Keratinocyte (primary cell): ENCODE data around the gene MSI2. TPM values are rescaled to one million over a fixed set of nuclear protein-coding genes. Genes with fewer than 3 reads are reported as not detected.

Source experiments
- DNase-seq: peaks from one replicate; pipeline ENCODE4 v3.0.0-alpha.2; 2011; ENCODE audit warnings: low read depth, missing footprints, low spot score
- FAIRE-seq: peaks from 2 replicates; lab custom pipeline; 2011; peaks lifted over from hg19 to GRCh38; lab: Jason Lieb, UNC
- H2AFZ ChIP-seq: 2 replicates; pipeline ENCODE4 v1.6.0; 2012; ENCODE audit warnings: low read length, control low read depth, inconsistent platforms; ENCODE audit not compliant: control insufficient read depth
- H3K27ac ChIP-seq: 2 replicates; pipeline ENCODE4 v1.5.1; 2011; ENCODE audit warnings: low read length; ENCODE audit not compliant: control insufficient read depth, insufficient read depth
- H3K27me3 ChIP-seq: 3 replicates; pipeline ENCODE4 v1.6.0; 2011; ENCODE audit warnings: low read length; ENCODE audit not compliant: control insufficient read depth, insufficient read depth; ENCODE audit errors: extremely low read depth
- H3K36me3 ChIP-seq, 2 experiments: 2 replicates in 1 of 2; 3 replicates in 1 of 2; pipeline ENCODE4 v1.5.1; 2011; ENCODE audit warnings: low read length in 2 of 2, mild to moderate bottlenecking in 1 of 2; ENCODE audit not compliant: control insufficient read depth in 2 of 2, insufficient read depth in 2 of 2; ENCODE audit errors: extremely low read depth in 1 of 2
- H3K4me1 ChIP-seq: 3 replicates; pipeline ENCODE4 v1.5.1; 2011; ENCODE audit warnings: low read length; ENCODE audit not compliant: control insufficient read depth, insufficient read depth; ENCODE audit errors: extremely low read depth
- H3K4me2 ChIP-seq: 3 replicates; pipeline ENCODE4 v1.6.0; 2011; ENCODE audit warnings: low read depth, low read length; ENCODE audit not compliant: control insufficient read depth, insufficient read depth; ENCODE audit errors: extremely low read depth
- H3K4me3 ChIP-seq, 3 experiments: fragments of 200-600 bp in 1 of 3; sonication (generic) in 1 of 3; 2 replicates in 2 of 3; 3 replicates in 1 of 3; pipeline ENCODE4 v1.5.1; 2011 to 2016; ENCODE audit warnings: low read length in 3 of 3, mild to moderate bottlenecking in 3 of 3, control low read depth in 2 of 3, inconsistent platforms in 1 of 3, low read depth in 1 of 3, mixed read lengths in 1 of 3, mixed run types in 1 of 3, moderate library complexity in 1 of 3; ENCODE audit not compliant: control insufficient read depth in 2 of 3, insufficient read depth in 2 of 3; ENCODE audit errors: extremely low read depth in 1 of 3
- H3K79me2 ChIP-seq: 2 replicates; pipeline ENCODE4 v1.6.0; 2012; ENCODE audit warnings: low read length; ENCODE audit not compliant: control insufficient read depth, insufficient read depth
- H3K9ac ChIP-seq: 3 replicates; pipeline ENCODE4 v1.6.0; 2011; ENCODE audit warnings: low read length; ENCODE audit not compliant: control insufficient read depth, insufficient read depth; ENCODE audit errors: extremely low read depth
- H3K9me1 ChIP-seq: 3 replicates; pipeline ENCODE4 v1.6.0; 2011; ENCODE audit warnings: low read length; ENCODE audit not compliant: control insufficient read depth, insufficient read depth; ENCODE audit errors: extremely low read depth
- H3K9me3 ChIP-seq: 2 replicates; pipeline ENCODE4 v1.5.1; 2012; ENCODE audit warnings: low read depth, low read length; ENCODE audit not compliant: control insufficient read depth
- H4K20me1 ChIP-seq: 3 replicates; pipeline ENCODE4 v1.6.0; 2011; ENCODE audit warnings: low read length; ENCODE audit not compliant: control insufficient read depth, insufficient read depth; ENCODE audit errors: extremely low read depth
- CTCF ChIP-seq, 3 experiments: IDR thresholded peaks in 1 of 3; conservative IDR thresholded peaks in 1 of 3; optimal IDR thresholded peaks in 1 of 3; 2 replicates in 2 of 3; 3 replicates in 1 of 3; pipeline versions ENCODE3 to v1.5.1; 2011; ENCODE audit warnings: low read length in 3 of 3, mild to moderate bottlenecking in 3 of 3, moderate library complexity in 2 of 3, control low read depth in 1 of 3, inconsistent platforms in 1 of 3; ENCODE audit not compliant: insufficient read depth in 2 of 3; ENCODE audit errors: extremely low read depth in 1 of 3
- EZH2 ChIP-seq: IDR thresholded peaks from one replicate; pipeline ENCODE4 v1.6.1; 2012; ENCODE audit warnings: inconsistent platforms, mild to moderate bottlenecking, low read length, moderate library complexity
- dilution Hi-C: fragments of 300-500 bp; cut with MboI; formaldehyde crosslinking; loops from one replicate; pipeline ENCODE4 v1.7.0; 2020; ENCODE audit warnings: low sequenced_read_pairs; ENCODE audit not compliant: extremely low pct_ligation_motif_present
- polyA plus RNA-seq, 5 experiments: library from polyadenylated mRNA; depleted of rRNA in 3 of 5; stranded (reverse) in 3 of 5; stranded (forward) in 1 of 5; unstranded in 1 of 5; fragments of >200 nt; gene quantifications; 1 replicate in 1 of 5; 2 replicates in 3 of 5; 3 replicates in 1 of 5; pipeline versions ENCODE4 v1.2.1 to v1.2.3, GENCODE V29; 2011 to 2012; ENCODE audit warnings: missing spikeins in 2 of 5, low read depth in 1 of 5, low replicate concordance in 1 of 5

The MSI2 gene
- polyA plus RNA-seq, 1 donor (not counting 4 experiments of a cell fraction or from before 2014, with no cell fraction given), result 22.3 TPM

DNA sequence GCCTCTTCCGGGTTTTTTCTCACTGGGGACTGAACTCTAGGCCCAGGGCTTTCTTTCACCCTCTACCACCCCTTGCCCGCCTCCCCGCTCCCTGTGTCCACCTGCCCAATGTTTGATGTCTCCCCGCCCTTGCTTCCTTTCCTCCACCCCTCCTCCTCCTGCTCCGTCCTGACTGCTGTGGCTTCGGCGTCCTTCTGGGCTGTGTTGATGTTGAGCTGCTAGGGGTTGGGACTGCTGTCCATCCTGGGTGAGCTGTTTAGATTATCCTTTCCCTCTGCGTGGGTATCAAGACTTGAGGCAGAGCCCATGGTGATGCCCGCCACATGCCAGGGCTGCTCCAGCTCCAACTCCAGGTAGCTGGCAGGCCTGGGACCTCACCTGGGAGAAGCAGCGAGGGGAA lies 371.3 kb downstream of the MSI2 start:
- FAIRE-seq (no peak), DNase-seq (no peak)
- Histone ChIP-seq H3K9ac (no peak overlapping the region), H3K4me3 (no peak overlapping the region), H3K27ac (no peak overlapping the region), H3K79me2 (no peaks in the 10 kb centered on the region), H3K36me3 (peaks cover 0 to 7% of the 10 kb centered on the region in 2 experiments), H3K4me2 (no peak overlapping the region), H3K9me1 (no peaks in the 10 kb centered on the region), H4K20me1 (no peaks in the 10 kb centered on the region), H3K27me3 (no peaks in the 10 kb centered on the region), H3K4me1 (no peaks in the 10 kb centered on the region), H3K9me3 (no peaks in the 10 kb centered on the region), H2AFZ (no peak overlapping the region)
- dilution Hi-C loops, result no loop called here
- no peak for TF ChIP-seq EZH2
- no peak for TF ChIP-seq CTCF (optimal IDR thresholded peaks at IDR 0.05 in 1 of 3, IDR thresholded peaks at IDR 0.05 in 1 of 3, conservative IDR thresholded peaks at IDR 0.05 in 1 of 3; ENCODE audit: extremely low read depth in 1 of 3, insufficient read depth in 2 of 3, low read length in 3 of 3)

- no peak overlapping the region for H3K4me2 ChIP-seq
These were observed 372.1 kb downstream of the MSI2 start for GRCh38 chr17:57628421-57628820.

More at GRCh38 chr17:57628421-57628820, 372.1 kb downstream of the MSI2 start:
- FAIRE-seq (no peak), DNase-seq (no peak)
- Histone ChIP-seq H3K79me2 (no peaks in the 10 kb centered on the region), H3K9me3 (no peaks in the 10 kb centered on the region), H2AFZ (no peak overlapping the region), H3K9me1 (no peaks in the 10 kb centered on the region), H3K4me3 (no peak overlapping the region), H3K9ac (no peak overlapping the region), H4K20me1 (no peaks in the 10 kb centered on the region), H3K27me3 (no peaks in the 10 kb centered on the region), H3K27ac (no peak overlapping the region), H3K4me1 (no peaks in the 10 kb centered on the region), H3K36me3 (peaks cover 0 to 7% of the 10 kb centered on the region in 2 experiments)
- dilution Hi-C loops, result no loop called here
- TF ChIP-seq CTCF (optimal IDR thresholded peaks at IDR 0.05 in 1 of 3, IDR thresholded peaks at IDR 0.05 in 1 of 3, conservative IDR thresholded peaks at IDR 0.05 in 1 of 3; ENCODE audit: extremely low read depth in 1 of 3, insufficient read depth in 2 of 3, low read length in 3 of 3), result no peak
- TF ChIP-seq EZH2, result no peak
